ENCODE measurements around the gene PELO. TPM values are rescaled to one million over a fixed set of nuclear protein-coding genes. Genes with fewer than 3 reads are reported as not detected.

The PELO gene
- polyA plus RNA-seq, 10 donors: 10.6 to 17.1 (median 12.8) TPM

DNA sequence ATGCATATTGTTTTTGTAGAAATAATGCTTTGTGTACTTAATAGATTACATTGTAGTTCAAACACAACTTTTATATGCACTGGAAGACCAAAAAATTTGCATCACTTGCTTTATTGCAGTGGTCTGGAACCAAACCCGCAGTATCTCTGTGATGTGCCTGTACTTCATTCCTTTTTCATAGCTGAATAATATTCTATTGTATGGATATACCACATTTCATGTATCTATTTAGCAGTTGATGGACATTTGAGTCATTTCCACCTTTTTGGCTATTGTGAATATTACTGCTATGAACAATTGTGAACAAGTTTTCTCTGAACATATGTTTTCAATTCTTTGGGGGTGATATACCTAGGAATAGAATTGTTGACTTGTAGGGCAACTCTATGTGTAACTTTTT lies 40.1 kb downstream of the PELO start:
- no peak for DNase-seq

DNA sequence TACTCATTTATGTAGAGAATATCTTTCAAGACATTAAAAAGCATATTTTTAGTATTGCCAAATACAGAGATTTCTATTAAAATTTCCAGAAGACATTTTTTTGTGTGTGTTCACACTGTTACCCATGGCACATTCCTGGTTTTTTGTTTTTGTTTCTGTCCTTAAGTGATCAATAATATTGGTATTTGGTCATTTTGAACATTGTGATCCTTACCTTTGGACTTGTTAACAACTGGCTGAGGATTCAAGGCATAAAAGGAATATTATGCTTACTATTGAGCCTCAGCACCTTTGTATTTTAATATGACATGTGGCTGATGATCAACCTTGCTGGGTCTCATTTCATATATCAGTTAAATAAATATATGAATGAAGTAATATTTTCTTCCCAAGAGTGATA lies 41.9 kb downstream of the PELO start:
- no peak for DNase-seq

DNA sequence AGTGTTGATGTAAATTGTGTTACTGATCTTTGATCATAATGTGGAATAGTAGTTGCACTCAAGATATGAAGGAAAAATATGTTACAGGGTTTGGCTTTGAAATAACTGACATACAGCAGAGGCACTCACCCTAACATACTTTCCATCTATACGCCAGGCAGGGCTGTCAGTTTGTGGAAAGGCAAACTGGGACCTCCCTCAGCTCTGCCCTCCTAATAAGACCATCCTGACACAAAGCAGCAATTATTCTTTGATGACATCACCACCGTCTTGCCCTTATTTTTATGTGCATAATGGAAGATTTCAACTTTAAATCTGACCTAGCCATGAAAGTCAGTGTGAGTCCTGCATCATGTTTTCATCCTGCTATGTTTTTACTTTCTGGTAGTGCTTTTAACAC lies 42.9 kb downstream of the PELO start:
- DNase-seq: peak in 1 of 3 donors; percentile 12

DNA sequence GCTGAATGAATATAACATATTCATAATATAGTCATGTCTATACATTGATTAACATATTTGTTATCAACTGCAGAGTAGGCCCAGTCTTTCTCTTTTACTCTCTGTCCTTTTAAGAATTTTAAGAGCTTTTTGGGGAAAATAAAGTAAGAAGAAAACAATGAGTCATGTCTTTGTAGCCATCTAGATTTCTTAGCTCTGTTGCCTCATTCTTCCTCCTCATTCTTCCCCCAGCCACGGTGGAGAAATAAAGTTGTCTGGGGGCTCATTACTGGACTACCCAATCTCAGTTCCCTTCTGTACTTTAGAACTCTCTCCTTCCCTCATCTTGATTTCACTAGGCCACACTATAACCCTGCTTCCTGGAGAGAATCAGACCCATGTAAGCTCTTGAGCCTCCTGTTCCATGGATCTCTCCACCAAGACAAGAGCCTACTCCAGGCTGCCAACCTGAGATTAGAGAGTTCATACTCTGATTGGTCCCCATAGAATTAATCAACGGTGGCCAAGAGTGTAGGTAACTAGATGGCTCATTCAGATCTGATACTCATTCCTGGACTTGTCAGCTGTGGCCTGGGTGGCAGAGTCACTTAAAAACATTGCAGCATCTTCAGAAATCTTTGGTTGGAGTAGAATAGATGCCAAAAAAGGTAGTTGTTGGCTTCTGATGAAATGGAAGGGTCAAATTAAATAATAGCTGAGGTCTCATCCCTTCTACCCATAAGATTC lies 44.2 kb downstream of the PELO start:
- no peak for DNase-seq

DNA sequence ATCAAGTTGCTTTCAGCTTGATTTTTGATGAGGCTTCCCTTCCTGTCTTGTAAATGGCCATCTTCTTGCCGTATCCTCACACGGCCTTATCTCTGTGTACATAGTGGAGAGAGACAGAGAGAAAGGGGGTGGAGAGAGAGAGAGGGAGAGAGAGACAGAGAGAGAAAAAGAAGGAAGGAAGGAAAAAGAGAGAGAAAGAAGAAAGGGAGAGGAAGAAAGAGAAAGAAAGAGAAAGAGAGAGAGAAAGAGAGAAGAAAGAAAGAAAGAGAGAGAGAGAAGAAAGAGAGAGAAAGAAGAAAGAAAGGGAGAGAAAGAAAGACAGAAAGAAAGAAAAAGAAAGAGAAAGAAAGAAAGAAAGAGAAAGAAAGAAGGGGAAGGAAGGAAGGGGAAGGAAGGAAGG lies 46.6 kb downstream of the PELO start:
- DNase-seq: no peak

DNA sequence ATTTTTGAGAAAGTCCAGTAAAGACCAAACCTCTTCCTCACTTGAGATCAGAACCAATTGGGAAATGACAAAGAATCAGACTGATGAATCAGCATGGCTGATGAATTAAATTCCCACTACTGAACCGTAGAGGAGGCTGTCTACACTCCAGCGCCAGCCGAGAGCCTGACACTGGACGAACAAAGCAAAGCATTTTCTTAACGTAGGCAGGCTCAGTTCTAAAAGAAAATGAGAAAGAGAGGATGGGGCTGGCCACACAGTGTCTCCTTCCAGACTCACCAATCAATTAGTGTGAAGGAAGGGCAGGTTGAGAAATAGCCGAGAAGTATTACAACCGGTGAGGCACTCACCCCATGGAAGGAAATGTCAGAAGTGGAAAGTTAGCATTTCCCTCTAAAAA lies 49.4 kb downstream of the PELO start:
- DNase-seq: no peak

Other genes with a start within 250 kb of the PELO start
- gene ITGA1, start within 50 bp of the PELO start, polyA plus RNA-seq (ENCODE audit: insufficient read length in 10 of 10): 10 to 100 TPM; 16.5 to 32.4 (median 23.5) TPM
- 10 to 100 TPM in 9 of 10 donors, 1 to 10 TPM in 1; 9.7 to 23.4 (median 15.4) TPM for gene ITGA2, start 201.4 kb downstream of the PELO start, polyA plus RNA-seq (ENCODE audit: insufficient read length in 10 of 10)

Data from muscle of back (tissue), 11 donors.